SU-DHL-6 (cell line): Measurements from ENCODE around the gene CAMP.

ENCODE experiments used
- CTCF ChIP-seq: fragments of 200-600 bp; sonication (generic); IDR thresholded peaks from one replicate; pipeline ENCODE4 v1.5.1; 2017; ENCODE audit warnings: antibody characterized with exemption, mild to moderate bottlenecking, low read length, moderate library complexity; ENCODE audit not compliant: insufficient read depth, poor library complexity, severe bottlenecking
- EZH2phosphoT487 ChIP-seq: fragments of 200-600 bp; sonication (generic), shearing (Covaris generic); conservative IDR thresholded peaks from 2 replicates; pipeline ENCODE4 v1.6.1; 2018; ENCODE audit warnings: mild to moderate bottlenecking, antibody characterized with exemption, low read length, moderate library complexity, mixed read lengths

DNA sequence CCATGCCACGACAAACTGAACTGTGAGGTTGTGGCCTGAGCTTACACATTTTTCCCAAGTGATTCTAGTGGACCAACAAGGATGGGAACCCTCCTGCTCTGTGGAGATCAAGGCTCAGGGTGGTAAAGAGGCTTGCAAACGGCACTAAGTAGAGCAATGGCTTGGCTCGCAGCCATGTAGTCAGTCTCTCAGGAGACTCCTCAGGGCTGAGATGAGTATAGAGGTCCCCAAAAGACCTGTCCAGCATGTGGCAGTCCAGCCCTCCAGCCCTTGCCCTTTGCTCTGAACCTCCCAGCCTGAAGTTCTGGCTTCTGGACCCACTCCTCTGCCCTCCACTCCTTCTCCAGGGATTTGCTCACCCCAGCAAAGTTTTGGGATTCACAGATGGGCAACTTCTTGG is 8.3 kb upstream of the CAMP start:
- TF ChIP-seq CTCF: no peak
- no peak for TF ChIP-seq EZH2phosphoT487
